Activated CD4-positive, CD25-positive, alpha-beta regulatory T cell treated with anti-CD3 and anti-CD28 coated beads, Interleukin-2, amount 50 U/mL, for 24 hours (primary cell): ENCODE data around the gene ABCA1.
"Not testable (repeated sequence)": the region's sequence is repeated elsewhere in the genome, so short reads cannot be mapped to it uniquely, and the experiment has no call there.

ENCODE experiments used
- ATAC-seq, 2 donors: fragments of 150-1000 bp; cut with Tn5 transposase; one replicate each; pipeline ENCODE4 v1.10.0; 2021; ENCODE audit warnings: mild to moderate bottlenecking in 1 of 2, moderate library complexity in 1 of 2

Gene ABCA1

GRCh38 chr9:104927912-104928740 lies at the start of gene ABCA1:
TSS of gene ABCA1 (minus strand) at chr9:104928155. CDS start at chr9:104903679, 24,476 bp downstream.
- peak; percentile 53 to 68 for ATAC-seq

GRCh38 chr9:104977580-104977979 lies 49.6 kb upstream of the ABCA1 start:
- no peak for ATAC-seq

- no peak for ATAC-seq
Measured at GRCh38 chr9:104977168-104977567, 49.2 kb upstream of the ABCA1 start.

GRCh38 chr9:104975966-104976595 lies 48.1 kb upstream of the ABCA1 start:
- not testable (repeated sequence) for ATAC-seq

GRCh38 chr9:104974053-104974962 lies 46.4 kb upstream of the ABCA1 start:
- ATAC-seq: no peak

- no peak for ATAC-seq
Measured at GRCh38 chr9:104972242-104972866, 44.4 kb upstream of the ABCA1 start.

- no peak for ATAC-seq
Measured at GRCh38 chr9:104971511-104971910, 43.6 kb upstream of the ABCA1 start.

- ATAC-seq: no peak
Measured at GRCh38 chr9:104970271-104970987, 42.5 kb upstream of the ABCA1 start.

GRCh38 chr9:104969116-104969515 lies 41.2 kb upstream of the ABCA1 start:
- ATAC-seq: no peak

- ATAC-seq: peak; percentile 96 to 98
Measured at GRCh38 chr9:104968025-104968982, 40.3 kb upstream of the ABCA1 start.

- no peak for ATAC-seq
Measured at GRCh38 chr9:104963076-104963475, 35.1 kb upstream of the ABCA1 start.

- no peak for ATAC-seq
Measured at GRCh38 chr9:104961701-104962359, 33.9 kb upstream of the ABCA1 start.

- peak; percentile 99 for ATAC-seq
Measured at GRCh38 chr9:104961238-104961637, 33.3 kb upstream of the ABCA1 start.

GRCh38 chr9:104960662-104961061 lies 32.7 kb upstream of the ABCA1 start:
- ATAC-seq: no peak

- no peak for ATAC-seq
Measured at GRCh38 chr9:104958751-104959150, 30.8 kb upstream of the ABCA1 start.

- ATAC-seq: not testable (repeated sequence)
Measured at GRCh38 chr9:104958006-104958405, 30.1 kb upstream of the ABCA1 start.

- no peak for ATAC-seq
Measured at GRCh38 chr9:104951487-104951886, 23.5 kb upstream of the ABCA1 start.

- ATAC-seq: no peak
Measured at GRCh38 chr9:104950838-104951237, 22.9 kb upstream of the ABCA1 start.

- ATAC-seq: peak in 1 of 2 donors; percentile 27
Measured at GRCh38 chr9:104948277-104948676, 20.3 kb upstream of the ABCA1 start.

- no peak for ATAC-seq
Measured at GRCh38 chr9:104944871-104945270, 16.9 kb upstream of the ABCA1 start.
